ENCODE data around the gene VARS2.

The VARS2 gene

GRCh38 chr6:30887901-30888815, 25.9 kb upstream of the VARS2 start:
- Histone ChIP-seq H3K27ac (ENCODE audit: extremely low read depth, low read depth, low read length) (no peak overlapping the region), H3K36me3 (ENCODE audit: control insufficient read depth in 2 of 2, insufficient read depth in 1 of 2, low read length in 2 of 2) (peaks cover 0 to 46% of the 10 kb centered on the region in 2 experiments; a peak in 1 of 3 replicates), H3K4me1 (ENCODE audit: control insufficient read depth, insufficient read depth, low read length) (peaks cover 35% of the 10 kb centered on the region), H3K9me3 (ENCODE audit: control insufficient read depth, insufficient read depth, low read depth, low read length) (no peaks in the 10 kb centered on the region), H3K4me3 (ENCODE audit: low read depth, low read length) (no peak overlapping the region)
- POLR2A ChIA-PET: interaction anchor here (0.5 to 1.1 kb wide), 6 partner anchors 11 to 206 kb away, joined by 3 to 4 read pairs (median 3); partner anchors contain the start of genes FLOT1 and GTF2H4
- CTCF ChIA-PET: interaction anchor here (0.7 to 2.6 kb wide), 10 partner anchors 9 to 1092 kb away, joined by 3 to 8 read pairs (median 4); partner anchors contain the start of gene VARS2
- TF ChIP-seq HOXA7 (CRISPR knock-in tag; IDR thresholded peaks at IDR 0.05; ENCODE audit: borderline replicate concordance): no peak
- no peak for TF ChIP-seq ZNF292 (tag by site-specific recombination; IDR thresholded peaks at IDR 0.05; ENCODE audit: borderline replicate concordance, low read depth)
- peak; percentile 43; the same call in 1 of the 2 replicates for TF ChIP-seq SP7 (tag by site-specific recombination; IDR thresholded peaks at IDR 0.05)
- TF ChIP-seq TCF7L2 (IDR thresholded peaks at IDR 0.05; ENCODE audit: borderline replicate concordance, low read depth, low read length): no peak
- TF ChIP-seq ZNF335 (tag by site-specific recombination; conservative IDR thresholded peaks at IDR 0.05): no peak
- 0 out of 2 replicates have a peak, but pooled peaks have one; percentile 36 for TF ChIP-seq ZEB2 (tag by site-specific recombination; IDR thresholded peaks at IDR 0.05)
- TF ChIP-seq EGR2 (tag by site-specific recombination; IDR thresholded peaks at IDR 0.05; ENCODE audit: low read depth): no peak
- no peak for TF ChIP-seq ZNF211 (tag by site-specific recombination; IDR thresholded peaks at IDR 0.05; ENCODE audit: low read depth)
- TF ChIP-seq ZNF629 (tag by site-specific recombination; IDR thresholded peaks at IDR 0.05): peak; percentile 43; the same call in 1 of the 2 replicates
- peak; percentile 31; the same call in 1 of the 2 replicates for TF ChIP-seq ZIC2 (tag by site-specific recombination; IDR thresholded peaks at IDR 0.05)
- no peak for TF ChIP-seq ZNF580 (tag by site-specific recombination; IDR thresholded peaks at IDR 0.05)
- 0 out of 2 replicates have a peak, but pooled peaks have one; percentile 8 for TF ChIP-seq SP2 (tag by site-specific recombination; IDR thresholded peaks at IDR 0.05)
- no peak for TF ChIP-seq ZNF621 (tag by site-specific recombination; IDR thresholded peaks at IDR 0.05)
- TF ChIP-seq ZNF792 (tag by site-specific recombination; IDR thresholded peaks at IDR 0.05): no peak
- no peak for TF ChIP-seq RBAK (tag by site-specific recombination; IDR thresholded peaks at IDR 0.05)
- TF ChIP-seq ZNF777 (tag by site-specific recombination; IDR thresholded peaks at IDR 0.05; ENCODE audit: borderline replicate concordance): no peak
- no peak for TF ChIP-seq ZNF157 (tag by site-specific recombination; IDR thresholded peaks at IDR 0.05)
- no peak for TF ChIP-seq ELK4 (IDR thresholded peaks at IDR 0.05; ENCODE audit: borderline replicate concordance, low read depth, low read length)
- TF ChIP-seq YY1 (tag by site-specific recombination; IDR thresholded peaks at IDR 0.05): no peak
- no peak for TF ChIP-seq ZNF530 (tag by site-specific recombination; IDR thresholded peaks at IDR 0.05; ENCODE audit: low read depth)
- no peak for TF ChIP-seq ZNF311 (tag by site-specific recombination; IDR thresholded peaks at IDR 0.05; ENCODE audit: borderline replicate concordance)
- peak; percentile 62; the same call in 1 of the 2 replicates for TF ChIP-seq ZNF10 (tag by site-specific recombination; IDR thresholded peaks at IDR 0.05)
- no peak for TF ChIP-seq ZNF514 (tag by site-specific recombination; IDR thresholded peaks at IDR 0.05)
- no peak for TF ChIP-seq ZNF521 (tag by site-specific recombination; IDR thresholded peaks at IDR 0.05)
- TF ChIP-seq KLF7 (tag by site-specific recombination; IDR thresholded peaks at IDR 0.05; ENCODE audit: borderline replicate concordance): no peak
- no peak for TF ChIP-seq ZSCAN18 (tag by site-specific recombination; IDR thresholded peaks at IDR 0.05)
- TF ChIP-seq ZNF704 (tag by site-specific recombination; IDR thresholded peaks at IDR 0.05): no peak
- TF ChIP-seq ZBTB6 (tag by site-specific recombination; IDR thresholded peaks at IDR 0.05): no peak
- TF ChIP-seq ZNF558 (tag by site-specific recombination; IDR thresholded peaks at IDR 0.05): no peak
- TF ChIP-seq ZNF544 (tag by site-specific recombination; IDR thresholded peaks at IDR 0.05): no peak
- no peak for TF ChIP-seq ZSCAN23 (tag by site-specific recombination; IDR thresholded peaks at IDR 0.05)
- TF ChIP-seq ZNF501 (tag by site-specific recombination; IDR thresholded peaks at IDR 0.05): no peak
- no peak for TF ChIP-seq ZNF76 (tag by site-specific recombination; IDR thresholded peaks at IDR 0.05; ENCODE audit: borderline replicate concordance, low read depth)
- TF ChIP-seq ZNF768 (tag by site-specific recombination; IDR thresholded peaks at IDR 0.05): no peak
